ENCODE results near the gene CNEP1R1.

- TF ChIP-seq GATA2 (IDR thresholded peaks at IDR 0.05; ENCODE audit: low read depth, low read length) (no peak), GATA3 (IDR thresholded peaks at IDR 0.05; ENCODE audit: low read depth, low read length) (no peak)
Observed at GRCh38 chr16:49987381-49987780, 37.6 kb upstream of the CNEP1R1 start.

Measured in SH-SY5Y (cell line).